ENCODE data around the gene BARD1.

DNA sequence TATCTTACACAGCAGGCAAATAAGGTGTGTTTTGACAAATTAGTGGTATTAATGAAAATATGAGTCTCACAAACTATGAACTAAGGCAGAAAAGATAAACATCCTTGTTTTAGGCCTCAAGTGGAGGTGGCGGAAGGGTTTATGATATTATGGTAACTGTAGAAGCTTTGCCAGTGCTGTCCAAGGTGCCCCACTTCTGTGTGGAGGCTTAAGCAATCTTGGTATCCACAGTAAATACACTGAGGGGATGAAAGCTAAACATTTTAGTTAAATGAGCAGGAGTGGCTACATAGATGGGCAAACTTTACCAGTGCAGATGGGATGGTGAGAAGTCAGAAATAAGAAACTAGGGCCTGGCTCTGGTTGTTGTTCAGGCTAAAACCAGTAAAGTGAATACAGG is 84.7 kb downstream of the BARD1 start:
- TF ChIP-seq SRF (IDR thresholded peaks at IDR 0.05; ENCODE audit: low read depth, low read length): no peak
- TF ChIP-seq, protein P1, sequence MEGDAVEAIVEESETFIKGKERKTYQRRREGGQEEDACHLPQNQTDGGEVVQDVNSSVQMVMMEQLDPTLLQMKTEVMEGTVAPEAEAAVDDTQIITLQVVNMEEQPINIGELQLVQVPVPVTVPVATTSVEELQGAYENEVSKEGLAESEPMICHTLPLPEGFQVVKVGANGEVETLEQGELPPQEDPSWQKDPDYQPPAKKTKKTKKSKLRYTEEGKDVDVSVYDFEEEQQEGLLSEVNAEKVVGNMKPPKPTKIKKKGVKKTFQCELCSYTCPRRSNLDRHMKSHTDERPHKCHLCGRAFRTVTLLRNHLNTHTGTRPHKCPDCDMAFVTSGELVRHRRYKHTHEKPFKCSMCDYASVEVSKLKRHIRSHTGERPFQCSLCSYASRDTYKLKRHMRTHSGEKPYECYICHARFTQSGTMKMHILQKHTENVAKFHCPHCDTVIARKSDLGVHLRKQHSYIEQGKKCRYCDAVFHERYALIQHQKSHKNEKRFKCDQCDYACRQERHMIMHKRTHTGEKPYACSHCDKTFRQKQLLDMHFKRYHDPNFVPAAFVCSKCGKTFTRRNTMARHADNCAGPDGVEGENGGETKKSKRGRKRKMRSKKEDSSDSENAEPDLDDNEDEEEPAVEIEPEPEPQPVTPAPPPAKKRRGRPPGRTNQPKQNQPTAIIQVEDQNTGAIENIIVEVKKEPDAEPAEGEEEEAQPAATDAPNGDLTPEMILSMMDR (IDR thresholded peaks at IDR 0.05; ENCODE audit: control extremely low read depth in 1 of 3, insufficient read depth in 1 of 3, low read depth in 1 of 3, low read length in 3 of 3): no peak
- no peak for TF ChIP-seq TAF1 (IDR thresholded peaks at IDR 0.05; ENCODE audit: low read depth, low read length)
